AG09309 (cell line): ENCODE results near the gene CCDC126.
"Not testable (repeated sequence)": the region's sequence is repeated elsewhere in the genome, so short reads cannot be mapped to it uniquely, and the experiment has no call there.

Source experiments
- DNase-seq: peaks from one replicate; pipeline ENCODE4 v3.0.0-alpha.2; 2010; ENCODE audit warnings: low read depth
- H3K4me3 ChIP-seq: 2 replicates; pipeline ENCODE4 v1.5.1; 2011; ENCODE audit warnings: mild to moderate bottlenecking, low read depth, low read length, moderate library complexity; ENCODE audit not compliant: control insufficient read depth
- TF ChIP-seq, protein P1 (sequence below): IDR thresholded peaks from 2 replicates; pipeline ENCODE4 v1.5.1; 2011; ENCODE audit warnings: mild to moderate bottlenecking, low read depth, low read length, inconsistent platforms; ENCODE audit not compliant: insufficient read depth, control insufficient read depth; ENCODE audit errors: missing control alignments

The CCDC126 gene, protein sequence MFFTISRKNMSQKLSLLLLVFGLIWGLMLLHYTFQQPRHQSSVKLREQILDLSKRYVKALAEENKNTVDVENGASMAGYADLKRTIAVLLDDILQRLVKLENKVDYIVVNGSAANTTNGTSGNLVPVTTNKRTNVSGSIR

DNA sequence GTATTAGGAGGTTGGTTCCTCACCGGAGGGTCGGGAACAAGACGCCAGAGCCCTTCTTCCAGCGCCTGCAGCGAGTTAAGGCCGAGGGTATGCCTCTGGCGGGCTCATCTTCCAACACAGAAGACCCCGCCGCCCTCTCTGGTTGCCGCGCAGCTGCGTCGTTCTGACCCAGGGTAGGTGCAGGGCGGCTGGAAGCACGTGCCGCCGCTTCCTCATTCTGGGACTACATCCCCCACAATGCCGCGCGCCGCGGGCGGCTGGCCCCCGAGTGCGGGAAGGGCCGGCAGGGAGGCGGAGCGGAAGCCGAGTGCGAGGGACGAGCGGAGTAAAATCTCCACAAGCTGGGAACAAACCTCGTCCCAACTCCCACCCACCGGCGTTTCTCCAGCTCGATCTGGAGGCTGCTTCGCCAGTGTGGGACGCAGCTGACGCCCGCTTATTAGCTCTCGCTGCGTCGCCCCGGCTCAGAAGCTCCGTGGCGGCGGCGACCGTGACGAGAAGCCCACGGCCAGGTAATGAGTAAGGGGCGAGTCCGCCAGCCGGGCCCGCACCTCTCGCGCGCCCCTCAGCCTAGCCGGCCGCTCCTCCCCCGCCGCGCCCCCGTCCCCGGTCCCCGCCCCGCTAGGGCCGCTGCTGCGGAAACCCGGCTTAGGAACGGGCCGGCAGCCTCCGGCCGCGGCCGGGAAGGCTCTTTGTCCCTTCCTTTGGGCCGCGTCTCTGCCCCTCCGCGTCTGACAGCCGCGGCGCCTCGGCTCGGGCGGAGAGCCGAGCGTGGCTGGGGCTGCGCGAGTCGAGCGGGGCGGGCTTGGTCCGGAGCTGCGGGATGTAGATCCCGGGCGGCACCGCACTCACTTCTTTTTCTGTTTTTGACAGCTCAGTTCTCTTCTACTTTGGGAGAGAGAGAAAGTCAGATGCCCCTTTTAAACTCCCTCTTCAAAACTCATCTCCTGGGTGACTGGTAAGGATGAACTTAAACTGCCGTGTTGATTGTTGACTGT is at the start of gene CCDC126:
Gene CCDC126 (plus strand): TSS at position 289 of the 998 bp plus-strand sequence. CDS start 13,934 bp downstream, outside the sequence.
- peak within 1 kb of the TSS; percentile 60 for H3K4me3 ChIP-seq
- DNase-seq = peak; percentile 45
- TF ChIP-seq, protein P1, sequence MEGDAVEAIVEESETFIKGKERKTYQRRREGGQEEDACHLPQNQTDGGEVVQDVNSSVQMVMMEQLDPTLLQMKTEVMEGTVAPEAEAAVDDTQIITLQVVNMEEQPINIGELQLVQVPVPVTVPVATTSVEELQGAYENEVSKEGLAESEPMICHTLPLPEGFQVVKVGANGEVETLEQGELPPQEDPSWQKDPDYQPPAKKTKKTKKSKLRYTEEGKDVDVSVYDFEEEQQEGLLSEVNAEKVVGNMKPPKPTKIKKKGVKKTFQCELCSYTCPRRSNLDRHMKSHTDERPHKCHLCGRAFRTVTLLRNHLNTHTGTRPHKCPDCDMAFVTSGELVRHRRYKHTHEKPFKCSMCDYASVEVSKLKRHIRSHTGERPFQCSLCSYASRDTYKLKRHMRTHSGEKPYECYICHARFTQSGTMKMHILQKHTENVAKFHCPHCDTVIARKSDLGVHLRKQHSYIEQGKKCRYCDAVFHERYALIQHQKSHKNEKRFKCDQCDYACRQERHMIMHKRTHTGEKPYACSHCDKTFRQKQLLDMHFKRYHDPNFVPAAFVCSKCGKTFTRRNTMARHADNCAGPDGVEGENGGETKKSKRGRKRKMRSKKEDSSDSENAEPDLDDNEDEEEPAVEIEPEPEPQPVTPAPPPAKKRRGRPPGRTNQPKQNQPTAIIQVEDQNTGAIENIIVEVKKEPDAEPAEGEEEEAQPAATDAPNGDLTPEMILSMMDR = no peak

DNA sequence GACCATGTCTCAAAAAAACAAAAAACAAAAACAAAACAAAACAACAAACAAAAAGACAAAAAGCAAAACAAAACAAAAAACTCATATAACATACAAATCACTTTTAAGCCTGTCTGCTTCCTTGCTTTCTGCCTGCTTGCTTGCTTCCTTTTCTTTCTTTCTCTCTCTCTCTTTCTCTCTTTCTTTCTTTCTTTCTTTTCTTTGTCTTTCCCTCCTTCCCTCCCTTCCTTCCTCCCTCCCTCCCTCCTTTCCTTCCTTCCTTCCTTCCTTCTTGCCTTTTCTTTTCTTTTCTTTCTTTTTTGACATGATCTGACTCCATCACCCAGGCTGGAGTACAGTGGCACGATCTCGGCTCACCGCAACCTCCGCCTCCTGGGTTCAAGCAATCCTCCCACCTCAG is 49.5 kb upstream of the CCDC126 start:
- no peak for DNase-seq
- TF ChIP-seq, protein P1 = no peak

DNA sequence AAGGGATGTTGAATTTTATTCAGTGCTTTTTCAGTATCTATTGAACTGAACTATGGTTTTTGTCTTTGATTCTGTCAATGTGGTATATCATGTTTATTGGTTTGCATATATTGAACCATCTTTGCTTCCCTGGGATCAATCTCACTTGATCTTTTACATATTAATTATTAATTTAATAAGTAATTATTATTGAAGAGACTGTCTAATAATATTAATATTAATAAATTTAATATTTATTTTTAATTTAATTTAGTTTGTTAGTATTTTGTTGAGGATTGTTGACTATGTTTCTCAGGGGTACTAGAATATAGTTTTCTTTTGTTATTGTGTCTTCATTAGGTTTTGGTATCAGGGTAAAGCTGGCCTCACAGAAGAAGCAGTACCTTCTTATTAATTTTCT is 38.9 kb upstream of the CCDC126 start:
- no peak overlapping the region for H3K4me3 ChIP-seq
- TF ChIP-seq, protein P1 = no peak
- DNase-seq = no peak

More for the DNA sequence above, 49.5 kb upstream of the CCDC126 start:
- no peak overlapping the region for H3K4me3 ChIP-seq

DNA sequence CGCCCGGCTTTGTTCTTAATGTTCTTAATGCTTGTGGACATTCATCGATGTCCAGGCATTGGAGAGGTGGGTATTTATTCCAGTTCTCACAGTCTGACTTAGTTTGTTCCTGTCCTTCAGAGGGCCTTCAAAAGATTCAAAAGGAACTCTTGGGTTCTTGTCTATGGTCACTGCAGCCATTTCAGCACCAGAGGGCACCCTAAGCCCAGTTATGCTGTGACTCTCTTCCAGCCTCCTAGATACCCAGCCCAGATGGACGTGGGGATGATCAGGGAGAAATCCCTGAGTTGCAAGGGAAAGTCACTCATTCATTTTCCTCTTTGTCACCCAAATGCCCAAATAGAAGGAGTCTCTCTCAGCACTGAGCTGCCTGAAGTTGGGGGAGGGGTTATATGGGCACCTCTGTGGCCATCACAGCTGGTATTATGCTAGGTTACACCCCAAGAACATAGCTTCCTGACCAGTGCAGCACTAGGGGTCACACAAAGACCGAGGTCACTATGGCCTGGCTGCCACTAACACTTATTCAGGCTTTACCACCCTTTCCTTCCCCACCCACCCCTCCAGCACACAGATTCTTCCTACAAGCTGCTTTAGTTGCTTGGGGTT is 26.5 kb upstream of the CCDC126 start:
- H3K4me3 ChIP-seq = no peak overlapping the region
- TF ChIP-seq, protein P1 = peak; percentile 89
- peak; percentile 38 for DNase-seq

DNA sequence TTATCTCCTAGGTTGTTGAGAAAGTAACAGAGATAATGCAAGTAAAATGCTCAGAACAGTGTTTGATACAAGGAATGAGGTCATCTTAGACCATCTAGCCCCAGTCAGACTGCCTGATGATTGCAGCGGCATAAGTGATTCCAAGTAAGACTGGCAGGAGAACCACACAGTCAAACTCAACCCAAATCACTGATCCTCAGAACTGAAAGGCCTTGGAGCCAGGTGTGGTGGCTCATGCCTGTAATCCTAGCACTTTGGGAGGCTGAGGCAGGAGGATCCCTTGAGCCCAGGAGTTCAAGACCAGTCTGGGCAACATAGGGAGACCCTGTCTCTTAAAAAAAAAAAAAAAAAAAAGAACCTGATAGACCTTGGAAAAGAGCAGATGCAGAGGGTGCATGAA is 15.2 kb upstream of the CCDC126 start:
- not testable (repeated sequence) for DNase-seq, H3K4me3 ChIP-seq

DNA sequence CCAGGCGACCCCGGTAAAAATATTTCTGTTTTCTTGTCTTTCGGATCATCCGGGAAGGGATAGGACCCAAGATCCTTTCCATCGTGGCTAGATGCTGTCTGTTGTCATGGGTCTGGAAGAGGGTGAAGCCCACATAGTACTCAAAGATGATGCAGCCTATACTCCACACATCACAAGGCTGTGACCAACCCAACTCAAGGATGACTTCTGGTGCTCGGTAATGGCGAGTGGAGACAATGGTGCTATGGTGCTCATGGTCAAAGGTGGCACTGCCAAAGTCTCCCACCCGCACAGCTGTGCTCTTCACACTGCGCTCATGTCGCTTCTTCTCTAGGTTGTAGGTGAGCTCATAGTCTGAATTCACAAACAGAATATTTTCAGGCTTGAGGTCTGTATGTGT is 11.9 kb upstream of the CCDC126 start:
- not testable (repeated sequence) for H3K4me3 ChIP-seq, DNase-seq

DNA sequence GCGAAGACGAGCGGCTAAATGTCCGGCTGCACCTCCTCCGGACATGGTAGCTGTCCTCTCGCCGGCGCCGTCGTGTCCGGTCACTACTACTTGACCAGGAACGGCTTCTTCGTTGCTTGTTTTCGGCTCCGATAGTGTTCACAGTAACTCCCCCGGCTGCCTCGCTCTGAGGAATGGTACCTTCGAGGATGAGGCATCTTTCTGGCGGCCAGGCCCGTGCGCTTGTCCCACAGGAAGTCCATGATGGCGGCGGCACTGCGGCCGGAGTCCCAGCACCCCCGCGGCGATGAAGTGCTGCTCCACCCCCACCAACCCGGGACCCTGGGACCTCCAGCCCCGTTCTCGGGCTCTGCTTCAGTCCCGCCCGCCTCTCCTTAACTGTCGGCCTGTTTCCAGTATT is 11.0 kb upstream of the CCDC126 start:
- no peak for DNase-seq
- TF ChIP-seq, protein P1 = no peak
- no peak overlapping the region for H3K4me3 ChIP-seq
